Left lung (tissue), 10 donors: ENCODE measurements around the gene SAFB2. TPM values are rescaled to one million over a fixed set of nuclear protein-coding genes. Genes with fewer than 3 reads are reported as not detected.

Experiments
- ATAC-seq: fragments of 200-7000 bp; cut with Tn5 transposase; one replicate; pipeline ENCODE4 v1.9.1; 2020; ENCODE audit warnings: moderate library complexity
- DNase-seq, 4 donors: peaks; one replicate each; pipeline ENCODE4 v3.0.0-alpha.2; 2013 to 2020
- H3K27ac ChIP-seq, 2 donors: fragments of 200-600 bp; sonication (generic) in 1 of 2; one replicate each; pipeline versions ENCODE4 v1.5.0 to v1.8.0; 2020 to 2021
- H3K27me3 ChIP-seq, 2 donors: fragments of 200-600 bp; sonication (generic) in 1 of 2; one replicate each; pipeline versions ENCODE4 v1.5.0 to v1.8.0; 2020 to 2021
- H3K36me3 ChIP-seq, 2 donors: fragments of 200-600 bp; sonication (generic) in 1 of 2; one replicate each; pipeline versions ENCODE4 v1.5.0 to v1.8.0; 2020 to 2021
- H3K4me1 ChIP-seq, 2 donors: fragments of 200-600 bp; one replicate each; pipeline ENCODE4 v1.8.0; 2021
- H3K4me3 ChIP-seq, 2 donors: fragments of 200-600 bp; sonication (generic) in 1 of 2; one replicate each; pipeline versions ENCODE4 v1.5.0 to v1.8.0; 2020 to 2021; ENCODE audit warnings: mild to moderate bottlenecking in 1 of 2
- H3K9me3 ChIP-seq, 2 donors: fragments of 200-600 bp; sonication (generic) in 1 of 2; one replicate each; pipeline versions ENCODE4 v1.5.0 to v1.8.0; 2020 to 2021
- intact Hi-C, 2 donors: fragments of 100-400 bp; cut with DNase I; formaldehyde crosslinking; loops; one replicate each; pipeline versions ENCODE4 v1.11.2 to v1.14.2; 2022
- polyA plus RNA-seq, 6 donors: library from polyadenylated mRNA; unstranded; fragments of 120-200 nt; gene quantifications; one replicate each; pipeline ENCODE4 v1.2.1, GENCODE V29; 2013; ENCODE audit not compliant: insufficient read length in 6 of 6
- total RNA-seq, 2 donors: library from RNA; stranded (reverse); fragmentation: NEBNext Ultra II Directional; extraction: Animal tissue kit (Norgen Biotek cat#: 25700); gene quantifications; one replicate each; pipeline ENCODE4 v1.2.1, GENCODE V29; 2021
- TF ChIP-seq, protein P1 (sequence below), 2 donors: fragments of 200-600 bp; sonication (generic) in 1 of 2; IDR thresholded peaks; one replicate each; pipeline versions ENCODE4 v1.5.0 to v1.8.0; 2021; ENCODE audit warnings: antibody characterized with exemption in 2 of 2
- donor health status: DM: no; HTN: yes; CAD: no.
- donor health status: DM: no; HTN: no; CAD: no.

Gene SAFB2
- total and polyA plus RNA-seq, 8 donors, result 62.0 to 110 (median 84.8) TPM

DNA sequence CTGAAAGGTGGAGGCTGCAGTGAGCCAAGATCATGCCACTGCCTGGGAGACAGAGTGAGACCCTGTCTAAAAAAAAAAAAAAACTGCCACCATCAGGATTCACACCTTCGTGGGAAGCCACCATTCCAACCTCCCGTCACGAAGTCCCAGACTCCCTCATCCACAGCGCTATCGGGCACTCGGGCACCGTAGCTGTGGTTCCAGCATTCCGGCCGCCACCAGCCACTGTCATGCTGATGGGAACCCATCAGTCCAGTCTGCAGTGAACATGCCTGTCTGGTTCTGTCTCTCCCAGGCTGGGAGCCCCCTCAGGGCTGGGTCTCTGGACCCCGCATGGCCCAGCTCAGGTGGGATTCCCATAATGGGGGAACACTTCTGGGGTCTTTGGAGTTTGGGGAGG lies 82.4 kb downstream of the SAFB2 start:
- DNase-seq (no peak), ATAC-seq (no peak)
- intact Hi-C loops, result no loop called here
- H3K9me3 ChIP-seq, result peaks cover 0 to 6% of the 10 kb centered on the region in 2 donors
- no peak overlapping the region for H3K4me3 ChIP-seq
- H3K36me3 ChIP-seq, result no peaks in the 10 kb centered on the region
- TF ChIP-seq, protein P1, sequence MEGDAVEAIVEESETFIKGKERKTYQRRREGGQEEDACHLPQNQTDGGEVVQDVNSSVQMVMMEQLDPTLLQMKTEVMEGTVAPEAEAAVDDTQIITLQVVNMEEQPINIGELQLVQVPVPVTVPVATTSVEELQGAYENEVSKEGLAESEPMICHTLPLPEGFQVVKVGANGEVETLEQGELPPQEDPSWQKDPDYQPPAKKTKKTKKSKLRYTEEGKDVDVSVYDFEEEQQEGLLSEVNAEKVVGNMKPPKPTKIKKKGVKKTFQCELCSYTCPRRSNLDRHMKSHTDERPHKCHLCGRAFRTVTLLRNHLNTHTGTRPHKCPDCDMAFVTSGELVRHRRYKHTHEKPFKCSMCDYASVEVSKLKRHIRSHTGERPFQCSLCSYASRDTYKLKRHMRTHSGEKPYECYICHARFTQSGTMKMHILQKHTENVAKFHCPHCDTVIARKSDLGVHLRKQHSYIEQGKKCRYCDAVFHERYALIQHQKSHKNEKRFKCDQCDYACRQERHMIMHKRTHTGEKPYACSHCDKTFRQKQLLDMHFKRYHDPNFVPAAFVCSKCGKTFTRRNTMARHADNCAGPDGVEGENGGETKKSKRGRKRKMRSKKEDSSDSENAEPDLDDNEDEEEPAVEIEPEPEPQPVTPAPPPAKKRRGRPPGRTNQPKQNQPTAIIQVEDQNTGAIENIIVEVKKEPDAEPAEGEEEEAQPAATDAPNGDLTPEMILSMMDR (IDR thresholded peaks at IDR 0.05), result no peak
- H3K27me3 ChIP-seq, result peaks cover 0 to 63% of the 10 kb centered on the region in 2 donors
- H3K27ac ChIP-seq, result no peak overlapping the region
- no peaks in the 10 kb centered on the region for H3K4me1 ChIP-seq

DNA sequence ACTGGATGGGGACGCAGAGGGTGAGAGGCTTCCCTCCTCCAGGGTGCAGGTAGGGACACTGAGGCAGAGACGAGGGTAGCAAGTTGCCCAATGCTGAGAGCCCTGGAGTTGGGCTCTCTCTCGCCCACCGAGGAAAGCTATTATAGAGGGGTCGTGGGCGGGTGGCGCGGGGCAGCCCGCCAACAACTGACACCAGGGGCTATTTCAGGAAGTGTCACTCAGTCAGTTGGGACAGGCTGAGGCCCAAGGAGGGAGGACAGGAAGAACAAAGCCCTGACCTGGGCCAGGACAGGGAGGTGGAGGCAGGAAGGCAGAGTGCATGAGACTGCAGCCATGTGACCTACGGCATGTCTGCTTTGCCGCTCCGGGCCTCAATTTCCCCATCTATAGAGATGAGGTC lies 84.7 kb downstream of the SAFB2 start:
- peaks cover 0 to 27% of the 10 kb centered on the region in 2 donors for H3K9me3 ChIP-seq
- TF ChIP-seq, protein P1 (IDR thresholded peaks at IDR 0.05), result no peak
- no peaks in the 10 kb centered on the region for H3K36me3 ChIP-seq
- intact Hi-C loops, result no loop called here
- DNase-seq, result no peak
- H3K4me1 ChIP-seq, result no peaks in the 10 kb centered on the region
- H3K27ac ChIP-seq, result no peak overlapping the region
- H3K4me3 ChIP-seq, result no peak overlapping the region
- peaks cover 0 to 64% of the 10 kb centered on the region in 2 donors for H3K27me3 ChIP-seq
- ATAC-seq, result no peak

Other genes with a start within 250 kb of the SAFB2 start
- gene ZNRF4, start 167.4 kb downstream of the SAFB2 start, total RNA-seq, result not detected
- gene ZNRF4, start 167.4 kb downstream of the SAFB2 start, polyA plus RNA-seq, result not detected
- gene TINCR, start 54.8 kb downstream of the SAFB2 start, total RNA-seq, result under 1 TPM; 0.76 TPM
- gene TINCR, start 54.8 kb downstream of the SAFB2 start, polyA plus RNA-seq, result under 1 TPM; 0.24 to 0.69 (median 0.55) TPM
- 10 to 100 TPM; 63.7 to 92.2 TPM for gene SAFB, start 307 bp upstream of the SAFB2 start, total RNA-seq
- 100 to 1,000 TPM; 160 to 206 (median 172) TPM for gene SAFB, start 307 bp upstream of the SAFB2 start, polyA plus RNA-seq
- gene MICOS13, start 57.7 kb upstream of the SAFB2 start, total RNA-seq, result 10 to 100 TPM; 46.7 to 63.3 TPM
- 10 to 100 TPM; 26.7 to 48.9 (median 33.4) TPM for gene MICOS13, start 57.7 kb upstream of the SAFB2 start, polyA plus RNA-seq
- gene HSD11B1L, start 58.3 kb upstream of the SAFB2 start, total RNA-seq, result 10 to 100 TPM in 1 of 2 donors, 1 to 10 TPM in 1; 5.8 to 10.4 TPM
- gene HSD11B1L, start 58.3 kb upstream of the SAFB2 start, polyA plus RNA-seq, result 10 to 100 TPM in 2 of 6 donors, 1 to 10 TPM in 4; 6.8 to 12.2 (median 7.9) TPM
- 100 to 1,000 TPM; 606 to 680 TPM for gene RPL36, start 67.5 kb upstream of the SAFB2 start, total RNA-seq
- 1,000 to 10,000 TPM in 1 of 6 donors, 100 to 1,000 TPM in 5; 637 to 1,150 (median 840) TPM for gene RPL36, start 67.5 kb upstream of the SAFB2 start, polyA plus RNA-seq
- 10 to 100 TPM; 79.5 to 93.9 TPM for gene LONP1, start 97.4 kb upstream of the SAFB2 start, total RNA-seq
- 10 to 100 TPM; 39.9 to 50.0 (median 47.8) TPM for gene LONP1, start 97.4 kb upstream of the SAFB2 start, polyA plus RNA-seq
- gene CATSPERD, start 97.9 kb upstream of the SAFB2 start, total RNA-seq, result 1 to 10 TPM in 1 of 2 donors, not detected in 1; 2.7 TPM
- gene CATSPERD, start 97.9 kb upstream of the SAFB2 start, polyA plus RNA-seq, result 1 to 10 TPM in 3 of 6 donors, under 1 TPM in 2, not detected in 1; 0.31 to 2.4 (median 1.1) TPM
- gene PRR22, start 162.0 kb upstream of the SAFB2 start, total RNA-seq, result 1 to 10 TPM; 1.7 to 4.5 TPM
- 1 to 10 TPM; 1.3 to 3.2 (median 2.0) TPM for gene PRR22, start 162.0 kb upstream of the SAFB2 start, polyA plus RNA-seq
- gene DUS3L, start 168.4 kb upstream of the SAFB2 start, total RNA-seq, result 10 to 100 TPM; 15.8 to 38.4 TPM
- gene DUS3L, start 168.4 kb upstream of the SAFB2 start, polyA plus RNA-seq, result 10 to 100 TPM; 17.7 to 34.9 (median 24.9) TPM
- 1 to 10 TPM; 1.5 to 1.6 TPM for gene NRTN, start 182.3 kb upstream of the SAFB2 start, total RNA-seq
- gene NRTN, start 182.3 kb upstream of the SAFB2 start, polyA plus RNA-seq, result 1 to 10 TPM in 5 of 6 donors, under 1 TPM in 1; 0.93 to 1.9 (median 1.5) TPM
- gene FUT6, start 216.9 kb upstream of the SAFB2 start, total RNA-seq, result under 1 TPM; 0.32 to 0.73 TPM
- under 1 TPM; 0.52 to 0.87 (median 0.70) TPM for gene FUT6, start 216.9 kb upstream of the SAFB2 start, polyA plus RNA-seq
- gene FUT3, start 228.7 kb upstream of the SAFB2 start, total RNA-seq, result 10 to 100 TPM; 25.2 to 31.4 TPM
- gene FUT3, start 228.7 kb upstream of the SAFB2 start, polyA plus RNA-seq, result under 1 TPM in 4 of 6 donors, not detected in 2; 0.28 to 0.56 (median 0.41) TPM
- not detected for gene FUT5, start 247.8 kb upstream of the SAFB2 start, total RNA-seq
- gene FUT5, start 247.8 kb upstream of the SAFB2 start, polyA plus RNA-seq, result not detected